GM12891 (cell line): ENCODE data around the gene F10.

Experiments
- DNase-seq: peaks from one replicate; pipeline ENCODE4 v3.0.0; 2011; ENCODE audit warnings: low spot score; ENCODE audit not compliant: insufficient read length
- FAIRE-seq: peaks from 2 replicates; lab custom pipeline; 2011; peaks lifted over from hg19 to GRCh38; lab: Jason Lieb, UNC
- PAX5 ChIP-seq: IDR thresholded peaks from 2 replicates; pipeline ENCODE4 v1.6.1; 2011; ENCODE audit warnings: low read length, moderate library complexity, mild to moderate bottlenecking; ENCODE audit not compliant: insufficient read depth, severe bottlenecking
- POLR2A ChIP-seq: IDR thresholded peaks from 2 replicates; pipeline ENCODE4 v1.6.1; 2011; ENCODE audit warnings: low read depth, low read length, control low read depth
- POLR2AphosphoS5 ChIP-seq: IDR thresholded peaks from 2 replicates; pipeline ENCODE4 v1.6.1; 2011; ENCODE audit warnings: low read depth, low read length, control low read depth
- POU2F2 ChIP-seq: IDR thresholded peaks from 2 replicates; pipeline ENCODE4 v1.6.1; 2011; ENCODE audit warnings: low read depth, mild to moderate bottlenecking, control low read depth, low read length, moderate library complexity
- SPI1 ChIP-seq: IDR thresholded peaks from 2 replicates; pipeline ENCODE4 v1.6.1; 2011; ENCODE audit warnings: low read depth, low read length, control low read depth
- TAF1 ChIP-seq: IDR thresholded peaks from 2 replicates; pipeline ENCODE4 v1.6.1; 2011; ENCODE audit warnings: low read depth, low read length, control low read depth

Gene F10

DNA sequence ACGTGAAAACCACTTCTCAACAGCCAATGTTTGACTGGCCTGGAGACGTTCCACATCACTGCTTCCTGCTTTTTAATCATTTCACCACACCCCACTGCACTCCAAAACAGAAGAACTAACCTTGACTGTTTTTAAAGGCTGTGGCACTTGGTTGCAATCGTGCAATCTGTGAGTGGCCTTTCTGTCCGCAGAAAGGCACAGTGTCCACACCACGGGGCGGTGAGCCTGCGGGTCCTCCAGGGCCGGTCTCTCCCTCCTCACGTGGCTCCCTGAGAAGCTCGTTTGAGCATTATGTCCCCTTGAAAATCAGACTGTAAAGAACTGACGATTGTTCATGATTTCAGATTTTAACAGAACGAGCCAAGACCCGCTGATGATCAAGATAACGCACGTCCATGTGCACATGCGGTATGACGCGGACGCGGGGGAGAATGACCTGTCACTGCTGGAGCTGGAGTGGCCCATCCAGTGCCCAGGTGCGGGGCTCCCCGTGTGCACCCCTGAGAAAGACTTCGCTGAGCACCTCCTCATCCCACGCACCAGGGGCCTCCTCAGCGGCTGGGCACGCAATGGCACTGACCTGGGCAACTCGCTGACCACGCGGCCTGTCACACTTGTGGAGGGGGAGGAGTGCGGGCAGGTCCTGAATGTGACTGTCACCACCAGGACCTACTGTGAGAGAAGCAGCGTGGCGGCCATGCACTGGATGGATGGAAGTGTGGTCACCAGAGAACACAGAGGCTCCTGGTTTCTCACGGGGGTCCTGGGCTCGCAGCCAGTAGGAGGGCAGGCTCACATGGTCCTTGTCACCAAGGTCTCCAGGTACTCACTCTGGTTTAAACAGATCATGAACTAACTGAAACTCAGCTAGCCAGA is 48.9 kb downstream of the F10 start:
- DNase-seq (no peak), FAIRE-seq (no peak)
- TF ChIP-seq PAX5: no peak
- TF ChIP-seq POLR2A: no peak
- TF ChIP-seq POU2F2: no peak
- TF ChIP-seq TAF1: no peak
- TF ChIP-seq POLR2AphosphoS5: no peak
- no peak for TF ChIP-seq SPI1

DNA sequence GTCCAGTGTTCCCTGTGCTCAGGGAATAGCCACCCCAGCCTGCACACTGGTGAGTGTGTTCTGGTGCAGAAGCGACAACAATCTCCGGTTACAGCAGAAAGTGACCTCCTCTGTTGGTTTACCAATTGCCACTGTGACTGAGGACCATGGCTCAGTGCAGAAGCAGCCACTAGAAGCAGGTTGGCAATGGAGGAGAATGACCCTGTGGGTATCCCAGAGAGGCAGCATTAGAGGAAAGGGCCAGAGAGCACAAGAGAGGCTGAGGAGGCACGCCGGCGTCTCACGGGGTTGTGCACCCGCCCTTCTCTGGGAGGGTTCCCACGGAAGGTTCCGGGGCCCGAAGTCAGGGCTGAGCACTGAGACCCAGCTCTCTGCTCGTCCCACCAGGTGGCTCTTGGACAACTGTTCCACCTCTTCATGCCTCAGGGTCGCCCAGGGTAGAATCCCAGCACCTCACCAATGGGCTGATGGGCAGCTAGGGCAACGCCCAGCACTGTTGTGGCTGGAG is 49.9 kb downstream of the F10 start:
- DNase-seq (no peak), FAIRE-seq (no peak)
- TF ChIP-seq TAF1: no peak
- no peak for TF ChIP-seq PAX5
- no peak for TF ChIP-seq POLR2AphosphoS5
- TF ChIP-seq POLR2A: no peak
- no peak for TF ChIP-seq POU2F2
- no peak for TF ChIP-seq SPI1

DNA sequence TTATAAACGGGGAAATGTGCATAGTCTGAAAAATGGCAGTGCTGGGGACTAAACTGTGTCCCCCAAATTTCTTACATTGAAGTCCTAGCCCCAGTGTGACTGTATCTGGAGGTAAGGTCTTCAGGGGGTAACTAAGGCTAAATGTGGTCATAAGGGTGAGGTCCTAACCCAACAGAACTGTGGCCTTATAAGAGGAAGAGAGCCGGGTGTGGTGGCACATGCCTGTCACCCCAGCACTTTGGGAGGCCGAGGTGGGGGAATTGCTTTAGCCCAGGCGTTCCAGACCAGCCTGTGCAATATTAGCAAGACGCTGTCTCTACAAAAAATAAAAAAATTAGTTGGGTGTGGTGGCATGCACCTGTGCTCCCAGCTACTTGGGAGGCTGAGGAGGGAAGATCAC is 53.7 kb downstream of the F10 start:
- TF ChIP-seq SPI1 (no peak), POLR2A (no peak)
- FAIRE-seq: no peak
- no peak for DNase-seq

- DNase-seq: no peak
- TF ChIP-seq PAX5: no peak
- no peak for TF ChIP-seq POU2F2
- TF ChIP-seq POLR2A: no peak
- no peak for TF ChIP-seq TAF1
- no peak for TF ChIP-seq POLR2AphosphoS5
- no peak for TF ChIP-seq SPI1
- no peak for FAIRE-seq
Observed at GRCh38 chr13:113176822-113177221, 54.2 kb downstream of the F10 start.

- DNase-seq (no peak), FAIRE-seq (no peak)
- TF ChIP-seq POU2F2 (no peak), PAX5 (no peak)
Observed at GRCh38 chr13:113178070-113178895, 55.7 kb downstream of the F10 start.

- TF ChIP-seq TAF1 (no peak), POLR2A (no peak), PAX5 (no peak), SPI1 (no peak), POLR2AphosphoS5 (no peak), POU2F2 (no peak)
- no peak for FAIRE-seq
- DNase-seq: no peak
Observed at GRCh38 chr13:113178896-113179167, 56.2 kb downstream of the F10 start.

GRCh38 chr13:113179374-113180230 is 57.0 kb downstream of the F10 start:
- DNase-seq (no peak), FAIRE-seq (no peak)
- TF ChIP-seq POLR2A (no peak), POU2F2 (no peak)

DNA sequence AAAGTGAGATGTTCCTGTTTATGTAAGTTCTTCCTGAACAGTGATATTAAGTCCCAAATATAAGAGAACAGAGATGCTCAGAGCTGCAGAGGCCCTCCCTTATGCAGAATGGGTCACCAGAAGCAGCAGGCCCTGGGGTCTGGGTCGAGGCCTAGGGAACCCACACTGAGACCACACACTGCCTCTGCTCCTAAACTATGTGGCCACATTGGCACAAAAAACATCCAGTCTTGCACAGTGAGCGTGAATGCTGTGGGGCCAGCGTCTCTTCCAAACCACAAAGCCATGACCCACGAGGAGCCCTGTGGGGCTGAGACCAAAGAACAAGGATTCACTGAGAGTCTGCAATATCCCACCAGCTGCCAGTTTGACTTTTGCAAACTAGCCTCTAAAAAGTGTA is 59.4 kb downstream of the F10 start:
- no peak for TF ChIP-seq TAF1
- TF ChIP-seq PAX5: no peak
- TF ChIP-seq SPI1: no peak
- TF ChIP-seq POLR2A: no peak
- TF ChIP-seq POLR2AphosphoS5: no peak
- no peak for TF ChIP-seq POU2F2
- FAIRE-seq (no peak), DNase-seq (no peak)

GRCh38 chr13:113183450-113184129 is 61.0 kb downstream of the F10 start:
- DNase-seq: no peak
- no peak for FAIRE-seq

More at GRCh38 chr13:113183450-113184129, 61.0 kb downstream of the F10 start:
- TF ChIP-seq PAX5: no peak
- no peak for TF ChIP-seq TAF1
- no peak for TF ChIP-seq POLR2AphosphoS5
- no peak for TF ChIP-seq POLR2A
- TF ChIP-seq SPI1: no peak
- TF ChIP-seq POU2F2: no peak
